GM20431 (cell line): Measurements from ENCODE around the gene CNNM3.
"Not testable (repeated sequence)": the region's sequence is repeated elsewhere in the genome, so short reads cannot be mapped to it uniquely, and the experiment has no call there.

ENCODE experiments used
- in situ Hi-C: fragments of 300-500 bp; cut with MseI, MboI; formaldehyde crosslinking; loops from one replicate; pipeline ENCODE4 v1.15.0; 2020; ENCODE audit warnings: low sequenced_read_pairs; ENCODE audit not compliant: unreplicated experiment

Gene CNNM3

DNA sequence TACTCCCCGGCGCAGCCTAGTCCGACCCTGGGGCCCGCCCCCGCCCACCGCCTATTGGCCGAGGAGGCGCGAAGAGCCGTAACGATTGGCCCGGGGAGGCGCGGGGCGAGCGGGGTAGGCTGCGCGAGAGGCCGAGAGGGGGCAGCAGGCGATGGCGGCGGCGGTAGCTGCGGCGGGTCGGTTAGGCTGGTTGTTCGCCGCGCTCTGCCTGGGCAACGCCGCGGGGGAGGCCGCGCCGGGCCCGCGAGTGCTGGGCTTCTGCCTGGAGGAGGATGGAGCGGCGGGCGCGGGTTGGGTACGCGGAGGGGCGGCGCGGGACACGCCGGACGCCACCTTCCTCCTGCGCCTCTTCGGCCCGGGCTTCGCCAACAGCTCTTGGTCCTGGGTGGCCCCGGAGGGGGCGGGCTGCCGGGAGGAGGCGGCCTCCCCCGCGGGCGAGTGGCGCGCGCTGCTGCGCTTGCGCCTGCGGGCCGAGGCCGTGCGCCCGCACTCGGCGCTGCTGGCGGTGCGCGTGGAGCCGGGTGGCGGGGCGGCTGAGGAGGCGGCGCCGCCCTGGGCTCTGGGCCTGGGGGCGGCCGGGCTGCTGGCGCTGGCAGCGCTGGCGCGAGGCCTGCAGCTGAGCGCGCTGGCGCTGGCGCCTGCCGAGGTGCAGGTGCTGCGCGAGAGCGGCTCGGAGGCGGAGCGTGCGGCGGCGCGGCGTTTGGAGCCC lies at the start of gene CNNM3:
TSS of gene CNNM3 (plus strand) at position 142 of the 709 bp plus-strand sequence. CDS start at position 152, 10 bp downstream.
- in situ Hi-C loops = no loop called here

DNA sequence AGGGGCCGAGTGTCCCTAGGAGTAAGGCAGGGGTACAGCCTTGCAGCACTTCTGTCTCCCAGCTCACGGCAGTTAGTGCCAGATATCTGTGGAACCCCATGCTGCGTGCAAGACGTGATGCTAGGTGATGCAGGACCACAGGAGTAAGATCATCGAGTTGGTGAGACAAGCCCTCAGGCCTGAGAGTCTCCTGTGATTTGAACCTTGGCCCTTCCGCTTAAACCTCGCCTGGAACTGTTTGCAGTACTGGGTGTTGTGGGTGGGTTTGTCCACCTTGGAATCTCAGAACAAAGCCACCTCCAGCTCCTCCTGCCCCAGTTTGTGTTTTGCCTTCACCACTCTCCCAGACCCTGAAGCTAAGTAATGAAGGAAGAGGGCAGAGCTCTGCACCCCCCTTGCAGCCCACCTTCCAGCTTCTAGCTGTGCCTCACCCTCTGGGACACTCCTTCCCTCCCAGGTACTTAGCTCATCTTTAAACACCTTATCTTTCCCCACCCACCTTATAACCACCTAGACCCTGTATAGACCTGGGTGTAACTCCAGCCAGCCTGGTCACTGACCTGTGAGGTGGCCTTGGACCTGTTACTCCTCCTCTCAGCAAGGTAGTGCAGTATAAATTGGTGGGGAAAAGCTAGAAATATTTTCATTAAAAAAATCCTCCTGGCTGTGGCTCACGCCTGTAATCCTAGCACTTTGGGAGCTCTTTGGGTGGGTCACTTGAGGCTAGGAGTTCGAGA lies 48.8 kb upstream of the CNNM3 start:
- in situ Hi-C loops = no loop called here

DNA sequence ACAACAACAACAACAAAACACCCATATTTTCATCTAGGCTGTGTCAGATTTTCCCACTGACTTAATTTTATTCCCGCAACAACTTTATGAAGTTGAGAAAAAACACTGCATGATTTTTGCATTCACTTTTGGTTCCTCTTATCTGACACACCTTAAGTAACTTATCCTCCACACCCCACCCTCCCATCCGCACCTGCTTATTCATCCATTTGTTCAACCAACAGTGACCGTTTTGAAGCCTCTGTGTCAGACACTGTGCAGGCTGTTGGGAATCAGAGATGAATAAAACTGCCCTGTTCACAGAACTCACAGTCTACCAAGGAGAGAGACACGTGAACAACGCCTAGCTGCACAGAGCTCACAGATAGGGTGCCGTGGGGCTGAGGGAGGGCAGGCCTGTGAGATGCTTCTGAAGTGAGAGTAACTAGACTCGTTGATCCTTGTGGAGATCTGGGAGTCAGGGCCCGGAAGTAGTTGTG lies 47.9 kb upstream of the CNNM3 start:
- in situ Hi-C loops = no loop called here

DNA sequence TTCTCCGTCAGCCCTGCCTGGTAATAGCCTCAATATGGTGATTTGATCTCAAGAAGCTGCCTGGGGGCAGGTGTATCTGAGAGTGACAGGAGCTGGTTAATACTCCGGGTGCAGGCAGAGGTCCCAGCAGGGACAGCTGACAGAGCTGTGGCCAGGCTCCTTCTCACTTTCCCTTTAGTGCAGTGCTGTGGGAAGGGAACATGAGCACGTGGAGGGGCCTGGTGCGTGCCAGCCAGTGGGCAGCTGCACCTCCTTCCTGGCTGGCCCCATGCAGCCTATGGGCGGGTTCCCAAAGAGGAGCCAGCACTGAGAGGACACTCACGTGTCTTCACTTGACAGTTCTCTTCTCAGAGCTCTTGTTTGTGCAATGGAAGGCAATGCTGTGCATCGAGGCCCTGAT lies 46.3 kb upstream of the CNNM3 start:
- in situ Hi-C loops = no loop called here

DNA sequence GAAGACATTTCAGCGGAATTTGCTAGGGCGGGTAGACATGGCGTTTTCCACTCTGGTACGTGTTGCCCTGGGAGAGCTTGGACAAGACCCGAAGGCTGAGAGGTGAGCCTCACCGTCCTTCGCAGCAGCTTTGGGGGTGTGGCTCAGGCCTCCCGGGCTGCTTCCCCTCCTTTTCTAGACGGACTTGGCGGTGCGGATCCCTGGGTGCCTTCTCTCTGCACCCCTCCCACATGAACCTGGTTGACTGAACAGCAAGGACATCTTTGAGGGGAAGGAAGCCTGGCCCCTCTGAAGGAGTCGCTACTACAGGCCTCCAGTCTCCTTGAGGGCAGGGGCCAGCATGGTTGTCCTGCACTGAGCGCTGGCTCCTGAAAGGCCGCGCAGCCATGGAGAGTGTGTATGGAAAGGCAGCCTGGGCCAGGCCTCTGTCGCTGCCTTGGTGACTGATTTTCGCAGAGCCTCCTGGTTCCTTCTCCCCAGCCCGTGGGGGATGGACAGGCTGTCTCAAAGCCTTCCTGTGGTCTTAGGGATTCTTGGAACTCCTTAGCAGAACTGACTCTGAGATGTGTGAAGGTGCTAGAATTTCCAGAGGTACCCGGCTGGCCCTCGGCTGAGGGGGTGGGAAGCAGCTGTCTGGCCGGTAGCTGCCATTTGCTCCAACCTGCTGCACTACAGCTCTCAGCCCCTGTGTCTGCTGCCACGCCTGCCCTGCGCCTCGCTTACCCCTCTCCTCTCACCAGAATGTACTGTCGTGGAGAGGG lies 45.4 kb upstream of the CNNM3 start:
- in situ Hi-C loops = no loop called here

DNA sequence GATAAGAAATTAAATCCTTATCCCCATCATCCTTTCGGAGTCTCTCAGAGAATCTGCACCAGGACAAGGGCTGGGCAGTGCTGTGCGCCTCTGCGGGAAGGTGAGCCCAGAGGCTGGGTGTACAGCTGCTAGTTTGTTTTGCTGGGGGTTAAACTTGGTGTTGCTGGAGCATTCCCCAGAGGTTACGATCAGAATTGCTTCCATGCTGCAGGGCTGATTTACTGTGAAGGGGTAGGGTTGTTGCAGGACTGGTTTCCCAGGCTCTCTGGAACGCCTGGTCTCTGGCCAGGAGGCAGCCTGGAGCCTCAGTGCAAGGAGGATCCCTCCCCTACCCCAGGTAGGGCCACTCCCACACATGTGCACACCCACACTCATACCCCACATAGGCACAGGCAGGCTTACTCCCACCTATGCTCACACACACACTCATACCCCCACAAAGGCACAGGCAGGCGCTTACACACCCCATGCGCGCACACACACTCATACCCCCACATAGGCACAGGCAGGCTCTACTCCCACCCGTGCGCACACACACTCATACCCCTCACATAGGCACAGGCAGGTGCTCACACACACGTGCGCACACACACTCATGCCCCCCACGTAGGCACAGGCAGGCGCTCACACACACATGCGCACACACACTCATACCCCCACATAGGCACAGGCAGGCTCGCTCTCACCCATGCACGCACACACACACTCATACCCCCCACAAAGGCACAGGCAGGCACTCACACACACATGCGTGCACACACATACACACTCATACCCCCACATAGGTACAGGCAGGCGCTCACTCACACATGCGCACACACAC lies 44.1 kb upstream of the CNNM3 start:
- in situ Hi-C loops = no loop called here

DNA sequence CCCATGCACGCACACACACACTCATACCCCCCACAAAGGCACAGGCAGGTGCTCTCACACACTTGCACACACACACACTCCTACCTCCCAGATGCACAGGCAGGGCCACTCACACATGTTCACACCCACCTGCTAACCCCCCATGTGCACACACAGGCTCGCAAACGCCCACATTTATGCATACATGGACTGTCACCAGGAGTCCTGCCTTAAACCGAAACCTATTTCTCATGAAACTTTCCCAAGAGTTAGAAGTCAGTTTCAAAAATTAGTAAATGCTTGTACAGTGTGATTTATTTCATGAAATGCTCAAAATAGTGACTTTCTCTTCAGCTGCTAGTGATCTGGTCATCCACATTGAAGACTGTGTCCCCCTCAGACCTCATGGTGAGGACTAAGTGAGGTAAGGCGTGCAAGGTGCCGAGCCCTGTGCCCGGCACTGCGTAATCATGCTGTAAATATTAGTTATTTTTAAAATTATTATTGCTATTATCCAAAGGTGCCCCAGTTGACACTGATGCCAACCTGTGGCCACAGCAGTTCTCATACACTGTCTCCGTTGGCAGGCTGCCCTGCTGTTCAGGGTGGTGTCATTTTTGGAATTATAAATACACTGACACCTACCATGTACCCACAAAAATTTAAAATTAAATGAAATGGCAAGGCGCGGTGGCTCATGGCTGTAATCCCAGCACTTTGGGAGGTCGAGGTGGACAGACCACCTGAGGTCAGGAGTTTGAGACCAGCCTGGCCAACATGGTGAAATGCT lies 43.0 kb upstream of the CNNM3 start:
- in situ Hi-C loops = no loop called here

DNA sequence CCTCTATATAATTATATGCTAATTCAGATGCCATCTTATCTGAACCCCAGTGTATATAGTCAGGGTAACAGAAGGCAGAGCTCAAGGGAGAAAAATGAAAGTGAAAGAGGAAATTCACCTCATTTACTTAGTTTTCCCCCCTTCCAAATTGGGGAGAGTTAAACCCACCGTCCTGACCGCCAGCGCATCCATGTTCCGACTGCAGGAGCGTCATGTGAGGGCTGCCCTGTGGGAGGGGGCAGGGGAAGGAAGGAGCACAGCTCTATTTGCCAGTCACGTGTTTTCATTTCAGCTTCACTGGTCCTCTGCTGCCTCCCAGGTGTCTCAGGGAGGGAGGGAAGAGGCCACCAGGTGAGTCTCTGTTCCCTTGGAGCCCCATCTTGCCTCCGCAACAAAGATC lies 42.1 kb upstream of the CNNM3 start:
- in situ Hi-C loops = no loop called here

DNA sequence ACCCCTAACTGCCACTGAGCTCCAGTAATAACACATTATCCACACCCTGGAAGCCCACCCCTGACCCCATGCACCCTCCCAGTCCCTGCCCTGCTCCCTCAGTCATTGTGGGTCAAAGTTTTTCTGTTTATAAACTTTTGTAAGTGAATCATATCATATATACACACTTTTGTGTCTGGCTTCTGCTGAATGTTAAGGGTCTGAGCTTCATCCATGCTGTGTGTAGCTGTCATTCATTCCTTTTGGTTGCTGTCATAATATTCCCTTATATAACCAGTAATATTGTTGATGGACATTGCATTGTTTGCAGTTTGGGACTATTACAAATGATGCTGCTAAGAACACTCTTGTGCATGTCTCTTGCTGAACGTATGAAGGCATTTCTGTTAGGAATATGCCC lies 40.9 kb upstream of the CNNM3 start:
- in situ Hi-C loops = no loop called here

DNA sequence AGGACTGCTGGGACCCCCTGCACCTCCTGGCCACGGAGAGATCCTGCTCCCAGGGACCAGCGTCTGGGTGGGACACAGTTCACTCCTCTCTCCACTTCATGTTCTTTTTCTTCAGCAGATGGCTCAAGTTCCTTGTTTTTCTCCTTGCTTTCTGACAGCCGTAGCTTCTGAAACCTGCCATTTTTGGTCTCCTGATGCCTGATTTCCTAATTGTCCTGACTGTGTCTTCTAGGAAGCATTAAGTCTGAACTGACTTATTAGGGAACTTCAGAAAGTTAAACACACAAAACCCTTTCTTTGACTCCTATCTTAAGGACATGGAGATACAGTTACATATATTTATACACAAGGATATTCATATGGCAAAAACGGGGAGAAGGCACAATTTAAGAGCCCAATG lies 32.7 kb upstream of the CNNM3 start:
- in situ Hi-C loops = no loop called here

DNA sequence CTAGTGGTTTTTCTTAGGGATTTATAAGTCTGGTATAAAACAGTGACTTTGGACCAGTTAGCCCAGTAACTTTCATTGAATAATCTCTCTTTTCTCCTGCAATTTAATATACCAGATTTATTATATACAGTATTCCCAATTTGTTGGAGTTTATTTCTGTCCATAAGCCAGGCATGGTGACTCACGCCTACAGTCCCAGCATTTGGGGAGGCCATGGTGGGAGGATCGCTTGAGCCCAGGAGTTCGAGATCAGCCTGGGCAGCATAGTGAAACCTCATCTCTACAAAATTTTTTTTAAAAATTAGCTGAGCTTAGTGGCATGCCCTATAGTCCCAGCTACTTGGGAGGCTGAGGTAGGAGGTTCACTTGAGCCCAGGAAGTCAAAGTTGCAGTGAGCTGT lies 28.7 kb upstream of the CNNM3 start:
- in situ Hi-C loops = no loop called here

DNA sequence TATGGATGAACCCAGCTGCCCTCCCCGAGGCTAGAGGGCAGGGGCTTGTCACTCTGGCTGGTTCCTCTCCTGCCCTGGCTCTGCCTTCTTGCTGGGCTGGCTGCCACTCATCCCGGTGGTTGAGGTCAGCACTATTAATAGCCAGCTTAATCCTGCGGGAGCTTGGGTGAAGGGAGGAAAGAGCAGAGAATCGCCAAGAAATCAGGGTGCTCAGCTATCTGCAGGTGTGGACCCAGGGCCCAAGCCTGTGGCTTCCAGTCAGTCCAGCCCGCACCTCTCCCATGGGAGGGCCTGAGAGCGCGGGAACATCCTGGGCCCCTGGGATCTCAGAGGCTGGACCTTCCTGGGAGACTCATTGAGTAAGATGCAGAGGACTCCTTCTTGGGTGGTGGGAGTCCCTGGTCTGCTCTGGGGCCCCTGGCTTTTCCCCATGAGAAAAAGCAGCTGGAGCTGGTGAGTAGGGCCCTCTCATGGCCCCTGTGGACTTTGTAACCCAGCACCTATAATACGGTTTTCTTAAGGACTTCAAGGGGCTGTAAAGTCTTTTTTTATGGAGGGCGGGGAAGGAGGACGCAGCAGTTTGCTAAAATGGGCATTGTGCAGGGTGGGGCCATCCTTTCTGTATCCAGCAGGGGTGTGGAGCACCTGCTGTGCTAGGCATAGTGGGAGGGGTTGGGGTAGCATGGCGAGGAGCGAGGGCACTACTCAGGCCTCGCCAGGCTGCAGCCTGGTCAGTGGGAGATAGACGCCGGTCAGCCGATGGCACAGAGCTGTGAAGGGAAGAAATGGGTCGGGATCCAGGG lies 27.4 kb upstream of the CNNM3 start:
- in situ Hi-C loops = no loop called here

DNA sequence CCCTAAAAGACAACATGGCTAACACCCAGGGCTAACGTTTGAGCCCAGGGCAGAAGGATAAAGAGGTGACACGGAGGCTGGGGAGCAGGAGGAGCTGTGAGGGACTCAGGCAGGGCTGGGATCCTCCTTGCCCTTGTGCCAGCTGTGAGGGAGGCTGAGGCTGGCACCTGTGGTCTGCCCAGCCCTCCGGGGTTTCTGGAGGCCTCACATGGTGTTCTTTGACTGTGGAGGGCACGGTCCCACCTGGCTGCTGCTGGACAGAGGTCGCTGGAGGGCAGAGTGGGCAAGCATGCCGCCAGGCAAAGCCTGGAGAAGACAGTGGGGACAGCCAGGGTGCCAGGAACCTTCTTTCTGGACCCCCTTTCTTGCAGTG lies 26.8 kb upstream of the CNNM3 start:
- in situ Hi-C loops = no loop called here

DNA sequence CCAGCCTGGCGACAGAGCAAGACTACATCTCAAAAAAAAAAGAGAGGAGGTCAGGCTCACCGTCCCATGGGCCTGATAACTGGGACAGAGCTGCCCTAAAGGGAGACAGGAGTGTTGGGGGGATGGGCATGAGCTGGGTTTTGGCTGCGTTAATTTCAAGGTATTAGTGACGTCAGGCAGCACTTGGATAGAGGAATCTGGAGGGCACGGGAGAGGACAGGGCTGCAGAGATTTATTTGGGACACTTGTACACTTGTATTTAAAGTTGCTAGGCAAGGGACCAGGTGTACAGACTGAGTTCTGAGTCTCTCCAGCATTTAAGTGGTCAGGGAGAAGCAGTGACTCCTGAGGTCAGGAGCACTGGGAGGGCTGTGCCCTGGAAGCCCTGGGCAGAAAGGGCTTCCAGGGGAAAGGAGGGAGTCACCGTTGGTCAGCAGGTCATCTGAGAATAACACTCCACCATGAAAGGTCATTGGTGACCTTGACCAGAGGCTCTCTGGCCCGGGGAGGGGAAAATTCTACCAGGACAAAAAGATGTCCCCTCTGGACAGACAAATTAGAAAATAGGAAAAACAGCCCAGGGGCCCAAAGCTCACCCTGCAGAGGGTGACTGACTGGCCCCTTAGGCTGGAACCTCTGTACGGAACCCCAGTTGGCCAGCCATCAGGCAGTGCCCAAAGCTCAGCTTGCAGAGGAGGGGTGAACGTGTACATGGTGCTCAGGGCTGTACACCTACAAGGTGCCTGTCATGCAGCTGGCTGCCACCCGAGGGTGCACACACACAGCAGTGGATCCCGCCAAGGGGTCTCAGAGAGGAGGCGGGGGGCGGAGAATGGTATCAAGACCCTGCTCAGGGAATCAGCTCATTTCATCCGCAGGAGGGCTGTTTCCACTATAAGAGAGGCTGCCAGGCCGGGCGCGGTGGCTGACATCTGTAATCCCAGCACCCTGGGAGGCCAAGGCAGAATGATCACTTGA lies 23.0 kb upstream of the CNNM3 start:
- in situ Hi-C loops = no loop called here

DNA sequence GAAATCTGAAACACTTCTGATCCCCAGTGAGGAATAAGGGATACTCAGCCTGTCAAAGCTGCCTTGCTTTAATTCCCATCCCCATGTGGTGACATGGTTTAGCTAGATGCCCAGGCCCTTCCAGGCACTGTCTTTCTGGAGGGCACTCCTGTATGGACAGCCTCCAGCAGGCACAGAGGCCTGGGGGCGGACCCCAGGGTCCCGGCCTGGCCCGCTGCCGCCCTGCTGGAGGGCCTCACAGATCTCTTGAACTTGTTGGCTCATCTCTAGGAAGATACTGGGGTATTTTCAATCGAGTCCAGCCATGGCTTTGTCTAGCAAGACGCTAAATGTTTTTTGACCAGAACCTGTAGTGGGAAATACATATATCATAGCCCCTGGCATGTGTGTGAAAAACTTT lies 21.0 kb upstream of the CNNM3 start:
- in situ Hi-C loops = no loop called here

DNA sequence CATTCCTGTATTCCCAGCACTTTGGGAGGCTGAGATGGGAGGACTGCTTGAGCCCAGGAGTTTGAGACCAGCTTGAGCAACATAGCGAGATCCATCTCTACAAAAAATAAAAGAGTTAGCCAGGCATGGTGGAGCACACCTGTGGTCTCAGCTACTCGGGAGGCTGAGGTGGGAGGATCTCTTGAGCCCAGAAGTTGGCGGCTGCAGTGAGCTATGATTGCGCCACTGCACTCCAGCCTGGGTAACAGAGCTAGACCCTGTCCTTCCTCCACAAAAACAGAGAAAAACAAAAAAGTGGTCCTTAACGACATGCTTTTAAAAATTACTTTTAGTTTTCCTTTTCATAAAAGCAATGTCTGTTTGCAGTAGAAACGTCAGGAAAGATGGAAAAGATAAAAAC lies 19.6 kb upstream of the CNNM3 start:
- in situ Hi-C loops = not testable (repeated sequence)

DNA sequence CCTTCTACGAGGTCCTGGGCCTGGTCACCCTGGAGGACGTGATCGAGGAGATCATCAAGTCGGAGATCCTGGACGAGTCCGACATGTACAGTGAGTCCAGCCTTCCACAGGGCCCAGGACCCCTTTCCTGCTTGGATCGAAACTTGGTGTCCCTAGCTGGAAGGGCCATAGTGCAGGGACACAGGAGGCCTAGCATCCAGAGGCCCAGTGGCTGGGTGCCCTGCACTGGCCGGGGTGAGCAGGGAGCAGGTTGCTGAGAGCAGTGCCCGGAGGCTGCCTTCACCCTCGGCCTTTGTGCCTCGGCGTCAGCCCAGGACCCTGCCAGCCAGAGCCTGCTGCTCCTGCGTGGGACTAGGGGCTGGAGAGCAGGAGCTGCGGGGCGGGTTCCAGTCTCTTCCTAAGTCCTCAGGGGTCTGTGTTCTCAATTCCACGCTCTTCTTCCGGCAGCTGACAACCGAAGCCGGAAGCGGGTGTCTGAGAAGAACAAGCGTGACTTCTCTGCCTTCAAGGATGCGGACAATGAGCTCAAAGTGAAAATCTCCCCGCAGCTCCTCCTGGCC lies 18.9 kb upstream of the CNNM3 start:
- in situ Hi-C loops = no loop called here
